RCC 7860 (cell line): Measurements from ENCODE around the gene TEX53.

Experiments used
- DNase-seq: peaks from one replicate; pipeline ENCODE4 v3.0.0-alpha.2; 2015; ENCODE audit warnings: low spot score
- FAIRE-seq: peaks from 2 replicates; lab custom pipeline; 2012; peaks lifted over from hg19 to GRCh38; lab: Jason Lieb, UNC

The TEX53 gene

GRCh38 chr9:114680259-114681001, 22.8 kb upstream of the TEX53 start:
- FAIRE-seq: no peak
- peak; percentile 58 for DNase-seq

GRCh38 chr9:114678795-114679194, 21.2 kb upstream of the TEX53 start:
- DNase-seq: no peak
- FAIRE-seq: no peak

GRCh38 chr9:114678130-114678529, 20.5 kb upstream of the TEX53 start:
- DNase-seq: no peak
- no peak for FAIRE-seq

GRCh38 chr9:114677418-114677817, 19.8 kb upstream of the TEX53 start:
- FAIRE-seq (peak; percentile 97), DNase-seq (peak; percentile 98)

- no peak for DNase-seq
- no peak for FAIRE-seq
Measured at GRCh38 chr9:114676901-114677300, 19.3 kb upstream of the TEX53 start.

GRCh38 chr9:114674798-114675540, 17.4 kb upstream of the TEX53 start:
- no peak for FAIRE-seq
- no peak for DNase-seq

- FAIRE-seq: no peak
Measured at GRCh38 chr9:114674076-114674797, 16.6 kb upstream of the TEX53 start.

GRCh38 chr9:114671605-114672004, 14.0 kb upstream of the TEX53 start:
- DNase-seq: no peak
- FAIRE-seq: no peak

More at GRCh38 chr9:114674076-114674797, 16.6 kb upstream of the TEX53 start:
- no peak for DNase-seq

GRCh38 chr9:114669961-114670360, 12.4 kb upstream of the TEX53 start:
- DNase-seq: no peak
- FAIRE-seq: no peak

GRCh38 chr9:114668146-114668545, 10.5 kb upstream of the TEX53 start:
- FAIRE-seq (no peak), DNase-seq (no peak)

GRCh38 chr9:114666851-114667250, 9.2 kb upstream of the TEX53 start:
- FAIRE-seq (no peak), DNase-seq (no peak)

GRCh38 chr9:114666401-114666800, 8.8 kb upstream of the TEX53 start:
- no peak for FAIRE-seq
- DNase-seq: no peak

- FAIRE-seq (no peak), DNase-seq (no peak)
Measured at GRCh38 chr9:114664181-114664580, 6.6 kb upstream of the TEX53 start.

- DNase-seq (no peak), FAIRE-seq (no peak)
Measured at GRCh38 chr9:114662081-114662989, 4.7 kb upstream of the TEX53 start.

- DNase-seq (no peak), FAIRE-seq (no peak)
Measured at GRCh38 chr9:114656301-114656700, 1.3 kb downstream of the TEX53 start.

GRCh38 chr9:114655689-114656088, 1.9 kb downstream of the TEX53 start:
- no peak for FAIRE-seq
- no peak for DNase-seq

GRCh38 chr9:114653556-114654159, 3.9 kb downstream of the TEX53 start:
- FAIRE-seq: peak; percentile 44

GRCh38 chr9:114652776-114653555, 4.6 kb downstream of the TEX53 start:
- FAIRE-seq (no peak), DNase-seq (no peak)

More at GRCh38 chr9:114653556-114654159, 3.9 kb downstream of the TEX53 start:
- peak; percentile 58 for DNase-seq

GRCh38 chr9:114643896-114644295, 13.7 kb downstream of the TEX53 start:
- DNase-seq (no peak), FAIRE-seq (no peak)
